Fibroblast of lung (primary cell): ENCODE data around the gene NEDD4. TPM values are rescaled to one million over a fixed set of nuclear protein-coding genes. Genes with fewer than 3 reads are reported as not detected.

ENCODE experiments used
- DNase-seq, 2 donors: peaks; one replicate each; pipeline versions ENCODE4 v3.0.0 to v3.0.0-alpha.2; 2010; ENCODE audit warnings: low read depth in 2 of 2
- H2AFZ ChIP-seq: 2 replicates; pipeline ENCODE4 v1.5.1; 2012; ENCODE audit warnings: low read length, control low read depth, inconsistent platforms
- H3K27ac ChIP-seq: 2 replicates; pipeline ENCODE4 v1.5.1; 2011; ENCODE audit warnings: low read length, control low read depth; ENCODE audit not compliant: insufficient read depth
- H3K27me3 ChIP-seq: 2 replicates; pipeline ENCODE4 v1.5.1; 2011; ENCODE audit warnings: mild to moderate bottlenecking, low read length; ENCODE audit not compliant: control insufficient read depth, insufficient read depth
- H3K36me3 ChIP-seq: 2 replicates; pipeline ENCODE4 v1.5.1; 2011; ENCODE audit warnings: low read length; ENCODE audit not compliant: control insufficient read depth, insufficient read depth
- H3K4me1 ChIP-seq: 2 replicates; pipeline ENCODE4 v1.5.1; 2011; ENCODE audit warnings: low read length; ENCODE audit not compliant: control insufficient read depth, insufficient read depth; ENCODE audit errors: extremely low read depth
- H3K4me2 ChIP-seq: 2 replicates; pipeline ENCODE4 v1.5.1; 2011; ENCODE audit warnings: low read length, control low read depth; ENCODE audit not compliant: insufficient read depth; ENCODE audit errors: extremely low read depth
- H3K4me3 ChIP-seq, 4 experiments: fragments of 200-600 bp in 1 of 4; sonication (generic) in 1 of 4; replicated peaks in 1 of 4; 2 replicates each; pipeline ENCODE4 v1.5.1; 2011 to 2016; ENCODE audit warnings: low read length in 4 of 4, low read depth in 3 of 4, mild to moderate bottlenecking in 3 of 4, control low read depth in 2 of 4, inconsistent platforms in 1 of 4, mixed read lengths in 1 of 4; ENCODE audit not compliant: insufficient read depth in 1 of 4; ENCODE audit errors: control extremely low read depth in 1 of 4
- H3K79me2 ChIP-seq: 2 replicates; pipeline ENCODE4 v1.5.1; 2012; ENCODE audit warnings: mild to moderate bottlenecking, low read length, inconsistent platforms; ENCODE audit not compliant: control insufficient read depth, insufficient read depth
- H3K9ac ChIP-seq: 2 replicates; pipeline ENCODE4 v1.5.1; 2011; ENCODE audit warnings: mild to moderate bottlenecking, low read length, control low read depth; ENCODE audit not compliant: insufficient read depth
- H3K9me3 ChIP-seq: 2 replicates; pipeline ENCODE4 v1.5.1; 2012; ENCODE audit warnings: low read depth, low read length; ENCODE audit not compliant: control insufficient read depth, insufficient read depth
- H4K20me1 ChIP-seq: 2 replicates; pipeline ENCODE4 v1.5.1; 2011; ENCODE audit warnings: low read length; ENCODE audit not compliant: control insufficient read depth, insufficient read depth; ENCODE audit errors: extremely low read depth
- CTCF ChIP-seq, 2 donors: IDR thresholded peaks in 1 of 2; conservative IDR thresholded peaks in 1 of 2; 1 replicate in 1 of 2; 2 replicates in 1 of 2; pipeline ENCODE4 v1.5.1; 2011 to 2012; ENCODE audit warnings: low read length in 2 of 2, control low read depth in 1 of 2, inconsistent platforms in 1 of 2, low read depth in 1 of 2, mild to moderate bottlenecking in 1 of 2
- EZH2 ChIP-seq: IDR thresholded peaks from 2 replicates; pipeline ENCODE4 v1.5.1; 2012; ENCODE audit warnings: low read length, control low read depth, mild to moderate bottlenecking; ENCODE audit errors: missing control alignments
- polyA plus RNA-seq, 2 donors: library from polyadenylated mRNA; depleted of rRNA in 1 of 2; stranded (reverse) in 1 of 2; unstranded in 1 of 2; fragments of >200 nt; gene quantifications; 2 replicates each; pipeline ENCODE4 v1.2.1, GENCODE V29; 2011 to 2012; ENCODE audit warnings: missing spikeins in 1 of 2
- total RNA-seq: library from RNA; depleted of rRNA; stranded (reverse); fragments of >200 nt; gene quantifications from 2 replicates; pipeline ENCODE4 v1.2.1, GENCODE V29; 2014

The NEDD4 gene
- total and polyA plus RNA-seq, 2 donors (not counting 1 experiment from before 2014, with no cell fraction given): 21.6 to 30.9 TPM

DNA sequence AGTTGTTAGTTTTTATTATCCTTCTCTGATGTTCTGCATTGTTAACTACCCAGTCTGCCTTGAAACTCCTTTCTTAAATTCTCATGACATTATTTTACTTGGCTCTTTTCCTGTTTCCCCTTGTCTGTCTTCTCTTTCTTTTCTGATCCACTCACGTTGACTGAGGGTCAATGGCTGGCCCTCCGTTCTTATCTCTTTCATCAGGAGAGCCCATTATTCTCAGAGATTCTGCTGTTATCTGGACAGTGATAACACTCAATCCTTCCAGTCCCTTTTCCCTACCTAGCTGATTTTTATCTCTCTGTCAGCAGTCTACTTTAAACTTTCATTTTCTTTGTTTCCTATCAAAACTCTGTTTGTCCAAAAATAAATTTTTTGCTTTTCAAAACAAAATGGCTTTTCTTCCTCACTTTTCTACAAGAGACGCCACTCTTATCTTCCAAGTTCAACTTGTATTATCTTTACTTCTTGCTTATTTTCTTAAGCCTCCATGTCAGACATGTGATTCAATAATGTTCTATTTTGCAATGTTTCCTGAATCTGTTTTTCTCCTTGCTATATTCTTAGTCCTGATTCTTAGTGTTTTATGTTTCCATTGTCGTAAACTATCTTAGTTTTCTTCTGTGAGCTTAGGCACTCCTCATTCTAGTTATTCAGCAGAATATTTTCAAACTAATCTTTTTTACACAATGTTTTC is 120.2 kb downstream of the NEDD4 start:
- Histone ChIP-seq H3K4me2 (no peak overlapping the region), H3K27ac (no peak overlapping the region), H4K20me1 (no peaks in the 10 kb centered on the region), H3K36me3 (no peaks in the 10 kb centered on the region), H3K4me3 (no peak overlapping the region), H3K27me3 (no peaks in the 10 kb centered on the region), H3K79me2 (no peaks in the 10 kb centered on the region), H3K9ac (no peak overlapping the region), H3K9me3 (no peaks in the 10 kb centered on the region), H3K4me1 (no peaks in the 10 kb centered on the region), H2AFZ (no peak overlapping the region)
- peak; percentile 17 to 39 for DNase-seq
- TF ChIP-seq EZH2: no peak
- no peak for TF ChIP-seq CTCF (conservative IDR thresholded peaks at IDR 0.05 in 1 of 2, IDR thresholded peaks at IDR 0.05 in 1 of 2; ENCODE audit: low read depth in 1 of 2, low read length in 2 of 2)

DNA sequence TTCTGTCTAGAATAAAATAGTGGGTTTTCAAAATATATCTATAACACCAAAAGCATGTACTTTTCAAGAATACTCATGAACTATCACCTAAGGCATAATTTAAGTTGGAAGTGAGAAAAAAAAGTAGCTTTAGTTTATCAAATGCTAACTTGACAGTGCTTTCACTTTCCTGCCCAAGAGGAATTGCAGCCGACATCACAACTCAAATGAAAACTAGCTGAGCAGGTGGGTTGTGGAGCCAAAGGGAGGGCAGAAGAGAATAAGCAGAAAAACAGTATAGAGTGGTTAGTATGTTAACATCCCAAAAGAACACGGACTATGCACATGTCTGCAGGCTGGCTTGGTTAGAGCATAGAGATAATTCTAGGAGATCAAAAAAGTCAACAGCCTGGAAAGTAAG is 120.9 kb downstream of the NEDD4 start:
- Histone ChIP-seq H3K4me1 (no peaks in the 10 kb centered on the region), H3K36me3 (no peaks in the 10 kb centered on the region), H4K20me1 (no peaks in the 10 kb centered on the region), H3K27ac (no peak overlapping the region), H3K9me3 (no peaks in the 10 kb centered on the region), H2AFZ (no peak overlapping the region), H3K27me3 (no peaks in the 10 kb centered on the region), H3K79me2 (no peaks in the 10 kb centered on the region), H3K9ac (no peak overlapping the region), H3K4me2 (no peak overlapping the region), H3K4me3 (no peak overlapping the region)
- TF ChIP-seq EZH2 (no peak), CTCF (conservative IDR thresholded peaks at IDR 0.05 in 1 of 2, IDR thresholded peaks at IDR 0.05 in 1 of 2; ENCODE audit: low read depth in 1 of 2, low read length in 2 of 2) (no peak)
- DNase-seq: no peak

GRCh38 chr15:55869660-55870059 is 123.8 kb downstream of the NEDD4 start:
- Histone ChIP-seq H2AFZ (no peak overlapping the region), H3K4me1 (peaks cover 3% of the 10 kb centered on the region), H3K4me2 (no peak overlapping the region), H3K27me3 (no peaks in the 10 kb centered on the region), H3K36me3 (no peaks in the 10 kb centered on the region), H3K79me2 (no peaks in the 10 kb centered on the region), H3K9ac (no peak overlapping the region), H3K9me3 (no peaks in the 10 kb centered on the region), H3K27ac (no peak overlapping the region), H3K4me3 (no peak overlapping the region), H4K20me1 (no peaks in the 10 kb centered on the region)
- no peak for TF ChIP-seq EZH2
- no peak for TF ChIP-seq CTCF (conservative IDR thresholded peaks at IDR 0.05 in 1 of 2, IDR thresholded peaks at IDR 0.05 in 1 of 2; ENCODE audit: low read depth in 1 of 2, low read length in 2 of 2)
- no peak for DNase-seq
